Measurements from ENCODE around the gene ZDHHC20. TPM values are rescaled to one million over a fixed set of nuclear protein-coding genes. Genes with fewer than 3 reads are reported as not detected.

Gene ZDHHC20
- total RNA-seq, 1 donor from 2014 or later = 82.0 TPM

- ATAC-seq (no peak), DNase-seq (no peak)
- Histone ChIP-seq H3K27ac (no peak overlapping the region), H3K36me3 (no peaks in the 10 kb centered on the region), H3K27me3 (ENCODE audit: low read depth) (no peaks in the 10 kb centered on the region), H3K9me3 (no peaks in the 10 kb centered on the region), H3K4me1 (no peaks in the 10 kb centered on the region), H3K4me3 (no peak overlapping the region)
- no peak for TF ChIP-seq CTCF (IDR thresholded peaks at IDR 0.05)
- intact Hi-C loops (cut with DNase I) = no loop called here
These were observed 116.2 kb downstream of the ZDHHC20 start for GRCh38 chr13:21342699-21343442.

- Histone ChIP-seq H3K27me3 (ENCODE audit: low read depth) (no peaks in the 10 kb centered on the region), H3K4me3 (no peak overlapping the region), H3K27ac (no peak overlapping the region), H3K9me3 (no peaks in the 10 kb centered on the region), H3K4me1 (no peaks in the 10 kb centered on the region), H3K36me3 (no peaks in the 10 kb centered on the region)
- intact Hi-C loops (cut with DNase I) = no loop called here
- DNase-seq (no peak), ATAC-seq (no peak)
- no peak for TF ChIP-seq CTCF (IDR thresholded peaks at IDR 0.05)
These were observed 117.3 kb downstream of the ZDHHC20 start for GRCh38 chr13:21341637-21342422.

GRCh38 chr13:21338639-21339278, 120.3 kb downstream of the ZDHHC20 start:
- no peaks in the 10 kb centered on the region for H3K4me1 ChIP-seq
- intact Hi-C loops (cut with DNase I) = no loop called here
- DNase-seq (no peak), ATAC-seq (peak in 1 of 2 donors; percentile 24)
- no peaks in the 10 kb centered on the region for H3K9me3 ChIP-seq
- H3K36me3 ChIP-seq = no peaks in the 10 kb centered on the region
- H3K4me3 ChIP-seq = no peak overlapping the region
- no peaks in the 10 kb centered on the region for H3K27me3 ChIP-seq (ENCODE audit: low read depth)
- TF ChIP-seq CTCF (IDR thresholded peaks at IDR 0.05) = no peak
- no peak overlapping the region for H3K27ac ChIP-seq

DNA sequence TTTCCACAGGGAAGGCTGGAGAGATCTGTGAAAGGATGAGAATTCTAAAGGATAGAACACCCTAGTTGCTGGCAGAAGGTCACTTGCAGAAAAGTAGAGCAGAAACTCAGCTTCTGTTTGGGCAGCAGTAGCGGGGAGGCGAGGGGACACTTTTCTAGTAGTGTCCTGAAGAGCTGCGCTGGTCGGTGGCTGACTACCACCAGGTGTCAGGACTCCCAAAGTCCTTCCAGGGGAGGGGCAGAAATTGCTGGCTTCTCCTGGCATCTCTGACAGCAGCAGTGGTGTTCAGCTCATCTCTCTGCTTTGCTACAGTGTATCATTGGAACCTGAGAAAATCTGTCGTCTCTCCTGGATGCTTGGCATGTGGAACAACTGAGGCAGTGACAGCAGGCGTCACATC, 120.9 kb downstream of the ZDHHC20 start:
- no peaks in the 10 kb centered on the region for H3K4me1 ChIP-seq
- no peak overlapping the region for H3K4me3 ChIP-seq
- intact Hi-C loops (cut with DNase I) = no loop called here
- H3K27me3 ChIP-seq (ENCODE audit: low read depth) = no peaks in the 10 kb centered on the region
- H3K36me3 ChIP-seq = no peaks in the 10 kb centered on the region
- no peaks in the 10 kb centered on the region for H3K9me3 ChIP-seq
- no peak overlapping the region for H3K27ac ChIP-seq
- no peak for ATAC-seq
- no peak for TF ChIP-seq CTCF (IDR thresholded peaks at IDR 0.05)
- DNase-seq = no peak

GRCh38 chr13:21336609-21337349, 122.3 kb downstream of the ZDHHC20 start:
- no peak for TF ChIP-seq CTCF (IDR thresholded peaks at IDR 0.05)
- Histone ChIP-seq H3K4me3 (no peak overlapping the region), H3K36me3 (no peaks in the 10 kb centered on the region), H3K27ac (no peak overlapping the region), H3K4me1 (no peaks in the 10 kb centered on the region), H3K9me3 (no peaks in the 10 kb centered on the region), H3K27me3 (ENCODE audit: low read depth) (no peaks in the 10 kb centered on the region)
- ATAC-seq (no peak), DNase-seq (no peak)
- intact Hi-C loops (cut with DNase I) = no loop called here
